ENCODE measurements around the gene SPINK7.
"Not testable (repeated sequence)": the region's sequence is repeated elsewhere in the genome, so short reads cannot be mapped to it uniquely, and the experiment has no call there.

DNA sequence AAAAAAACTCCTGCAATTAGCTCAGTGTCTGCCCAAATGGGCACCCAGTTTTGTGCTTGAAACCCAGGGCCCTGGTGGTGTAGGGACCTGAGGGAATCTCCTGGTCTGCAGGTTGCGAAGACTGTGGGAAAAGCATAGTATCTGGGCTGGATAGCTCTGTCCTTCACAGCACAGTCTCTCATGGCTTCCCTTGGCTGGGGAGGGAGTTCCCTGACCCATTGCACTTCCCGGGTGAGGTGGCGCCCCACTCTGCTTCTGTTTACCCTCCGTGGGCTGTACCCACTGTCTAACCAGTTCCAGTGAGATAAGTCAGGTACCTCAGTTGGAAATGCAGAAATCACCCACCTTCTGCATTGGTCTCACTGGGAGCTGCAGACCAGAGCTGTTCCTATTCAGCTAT, 30.9 kb upstream of the SPINK7 start:
- TF ChIP-seq CTCF (IDR thresholded peaks at IDR 0.05; ENCODE audit: borderline replicate concordance, extremely low read depth, low read length, poor library complexity, severe bottlenecking); EZH2 (IDR thresholded peaks at IDR 0.05; ENCODE audit: borderline replicate concordance, low read depth, low read length, severe bottlenecking): not testable (repeated sequence)
